ENCODE data around the gene CMSS1.

Gene CMSS1

GRCh38 chr3:100113723-100114412 lies 296.2 kb downstream of the CMSS1 start:
- Histone ChIP-seq H4K20me1 (ENCODE audit: insufficient read depth, low read length) (no peaks in the 10 kb centered on the region), H3K36me3 (ENCODE audit: insufficient read depth, low read length) (no peaks in the 10 kb centered on the region), H3K79me2 (ENCODE audit: insufficient read depth, low read length) (no peaks in the 10 kb centered on the region), H2AFZ (ENCODE audit: low read length) (no peak overlapping the region), H3K27ac (ENCODE audit: low read depth, low read length, poor library complexity, severe bottlenecking) (no peak overlapping the region), H3K9ac (ENCODE audit: low read length) (no peak overlapping the region), H3K4me3 (ENCODE audit: low read depth, low read length, poor library complexity, severe bottlenecking) (no peak overlapping the region), H3K9me2 (ENCODE audit: low read depth, low read length) (no peaks in the 10 kb centered on the region), H3F3A (ENCODE audit: insufficient read depth, low read length) (no peaks in the 10 kb centered on the region), H3K4me2 (ENCODE audit: low read length) (no peak overlapping the region), H3K9me3 (ENCODE audit: low read length) (no peaks in the 10 kb centered on the region), H3K27me3 (ENCODE audit: insufficient read depth, low read length) (no peaks in the 10 kb centered on the region), H3K4me1 (ENCODE audit: insufficient read depth, low read length, severe bottlenecking) (no peaks in the 10 kb centered on the region)
- no peak for TF ChIP-seq CTCF (IDR thresholded peaks at IDR 0.05; ENCODE audit: low read length)
- TF ChIP-seq EZH2 (IDR thresholded peaks at IDR 0.05; ENCODE audit: borderline replicate concordance, low read length), result no peak

GRCh38 chr3:100114413-100115030 lies 296.9 kb downstream of the CMSS1 start, which contains the start of gene FILIP1L:
Gene FILIP1L, minus strand, starts transcription at chr3:100114501.
- Histone ChIP-seq H3K27me3 (ENCODE audit: insufficient read depth, low read length) (no peaks in the 10 kb centered on the region), H4K20me1 (ENCODE audit: insufficient read depth, low read length) (no peaks in the 10 kb centered on the region), H3K9me3 (ENCODE audit: low read length) (no peaks in the 10 kb centered on the region), H3K4me3 (ENCODE audit: low read depth, low read length, poor library complexity, severe bottlenecking) (no peak within 1 kb of the TSS), H3K4me1 (ENCODE audit: insufficient read depth, low read length, severe bottlenecking) (no peaks in the 10 kb centered on the region), H3K79me2 (ENCODE audit: insufficient read depth, low read length) (no peaks in the 10 kb centered on the region), H3F3A (ENCODE audit: insufficient read depth, low read length) (no peaks in the 10 kb centered on the region), H3K4me2 (ENCODE audit: low read length) (no peak within 1 kb of the TSS), H3K9ac (ENCODE audit: low read length) (no peak within 1 kb of the TSS), H3K9me2 (ENCODE audit: low read depth, low read length) (no peaks in the 10 kb centered on the region), H3K36me3 (ENCODE audit: insufficient read depth, low read length) (no peaks in the 10 kb centered on the region), H2AFZ (ENCODE audit: low read length) (no peak within 1 kb of the TSS), H3K27ac (ENCODE audit: low read depth, low read length, poor library complexity, severe bottlenecking) (no peak within 1 kb of the TSS)
- TF ChIP-seq EZH2 (IDR thresholded peaks at IDR 0.05; ENCODE audit: borderline replicate concordance, low read length), result no peak

- H2AFZ ChIP-seq (ENCODE audit: low read length), result no peak overlapping the region
- TF ChIP-seq EZH2 (IDR thresholded peaks at IDR 0.05; ENCODE audit: borderline replicate concordance, low read length), result no peak
- TF ChIP-seq CTCF (IDR thresholded peaks at IDR 0.05; ENCODE audit: low read length), result no peak
- no peak overlapping the region for H3K27ac ChIP-seq (ENCODE audit: low read depth, low read length, poor library complexity, severe bottlenecking)
- H3F3A ChIP-seq (ENCODE audit: insufficient read depth, low read length), result no peaks in the 10 kb centered on the region
- no peak overlapping the region for H3K4me3 ChIP-seq (ENCODE audit: low read depth, low read length, poor library complexity, severe bottlenecking)
- no peaks in the 10 kb centered on the region for H3K79me2 ChIP-seq (ENCODE audit: insufficient read depth, low read length)
- no peaks in the 10 kb centered on the region for H3K27me3 ChIP-seq (ENCODE audit: insufficient read depth, low read length)
- H3K4me2 ChIP-seq (ENCODE audit: low read length), result no peak overlapping the region
- H3K9ac ChIP-seq (ENCODE audit: low read length), result no peak overlapping the region
- no peaks in the 10 kb centered on the region for H4K20me1 ChIP-seq (ENCODE audit: insufficient read depth, low read length)
- H3K9me3 ChIP-seq (ENCODE audit: low read length), result no peaks in the 10 kb centered on the region
- no peaks in the 10 kb centered on the region for H3K9me2 ChIP-seq (ENCODE audit: low read depth, low read length)
- no peaks in the 10 kb centered on the region for H3K36me3 ChIP-seq (ENCODE audit: insufficient read depth, low read length)
- H3K4me1 ChIP-seq (ENCODE audit: insufficient read depth, low read length, severe bottlenecking), result no peaks in the 10 kb centered on the region
These were observed 299.4 kb downstream of the CMSS1 start for GRCh38 chr3:100117093-100117492.

Measured in OCI-LY1 (cell line).